ENCODE data around the gene IQCK. TPM values are rescaled to one million over a fixed set of nuclear protein-coding genes. Genes with fewer than 3 reads are reported as not detected.

Gene IQCK
- total and polyA plus RNA-seq, 2 experiments from 2014 or later, result 7.2 to 11.8 TPM

DNA sequence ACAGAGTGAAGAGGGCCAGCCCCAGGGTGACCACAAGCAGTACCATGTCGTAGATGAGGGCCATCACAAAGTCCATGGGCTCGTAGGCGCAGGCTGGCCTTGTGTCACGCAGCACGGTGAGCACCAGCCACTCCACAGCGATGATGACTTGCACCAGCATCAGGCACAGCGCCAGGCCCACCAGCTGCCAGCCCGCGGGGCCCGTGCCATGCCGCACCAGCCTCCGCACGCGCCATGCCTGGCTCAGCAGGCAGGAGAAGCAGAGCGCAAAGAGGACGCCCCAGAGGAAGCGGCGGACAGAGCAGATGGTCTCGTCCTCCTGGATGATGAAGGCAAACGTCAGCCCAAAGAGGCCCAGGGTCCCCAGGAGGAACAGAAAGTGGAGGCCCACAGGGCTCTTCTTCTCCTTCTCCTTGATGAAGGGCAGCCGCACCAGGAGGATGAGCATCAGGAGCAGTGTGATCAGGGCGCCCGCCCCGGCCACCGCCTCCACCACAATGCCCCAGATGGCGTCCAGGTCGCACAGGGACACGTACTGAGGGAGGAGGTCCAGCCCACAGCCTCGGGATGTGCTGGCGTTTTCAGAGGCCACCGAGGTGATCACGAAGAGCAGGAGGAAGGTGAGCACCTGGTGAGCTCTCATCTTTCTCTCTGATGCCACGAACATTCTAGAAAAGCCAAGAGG is 154.2 kb downstream of the IQCK start:
- Histone ChIP-seq H3K4me1 (ENCODE audit: insufficient read depth) (no peaks in the 10 kb centered on the region), H3K27ac (no peak overlapping the region), H3K36me3 (replicated peaks; ENCODE audit: insufficient read depth, low read depth) (no peaks in the 10 kb centered on the region), H3K9me2 (replicated peaks; ENCODE audit: insufficient read depth) (no peaks in the 10 kb centered on the region), H2AFZ (no peak overlapping the region), H3K9me3 (ENCODE audit: low read depth) (no peaks in the 10 kb centered on the region), H4K20me1 (ENCODE audit: insufficient read depth, poor library complexity, severe bottlenecking) (peaks cover 13% of the 10 kb centered on the region), H3K4me2 (no peak overlapping the region), H3K27me3 (no peaks in the 10 kb centered on the region), H3K4me3 (no peak overlapping the region), H3K79me2 (peaks cover 23% of the 10 kb centered on the region)
- 97% methylated on average over 33 of the region's 33 CpGs for WGBS (ENCODE audit: low lambda C conversion rate, missing lambda C conversion rate)
- TF ChIP-seq, protein P1, sequence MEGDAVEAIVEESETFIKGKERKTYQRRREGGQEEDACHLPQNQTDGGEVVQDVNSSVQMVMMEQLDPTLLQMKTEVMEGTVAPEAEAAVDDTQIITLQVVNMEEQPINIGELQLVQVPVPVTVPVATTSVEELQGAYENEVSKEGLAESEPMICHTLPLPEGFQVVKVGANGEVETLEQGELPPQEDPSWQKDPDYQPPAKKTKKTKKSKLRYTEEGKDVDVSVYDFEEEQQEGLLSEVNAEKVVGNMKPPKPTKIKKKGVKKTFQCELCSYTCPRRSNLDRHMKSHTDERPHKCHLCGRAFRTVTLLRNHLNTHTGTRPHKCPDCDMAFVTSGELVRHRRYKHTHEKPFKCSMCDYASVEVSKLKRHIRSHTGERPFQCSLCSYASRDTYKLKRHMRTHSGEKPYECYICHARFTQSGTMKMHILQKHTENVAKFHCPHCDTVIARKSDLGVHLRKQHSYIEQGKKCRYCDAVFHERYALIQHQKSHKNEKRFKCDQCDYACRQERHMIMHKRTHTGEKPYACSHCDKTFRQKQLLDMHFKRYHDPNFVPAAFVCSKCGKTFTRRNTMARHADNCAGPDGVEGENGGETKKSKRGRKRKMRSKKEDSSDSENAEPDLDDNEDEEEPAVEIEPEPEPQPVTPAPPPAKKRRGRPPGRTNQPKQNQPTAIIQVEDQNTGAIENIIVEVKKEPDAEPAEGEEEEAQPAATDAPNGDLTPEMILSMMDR (IDR thresholded peaks at IDR 0.05; ENCODE audit: poor library complexity), result no peak
- no peak for DNase-seq (ENCODE audit: low spot score)

DNA sequence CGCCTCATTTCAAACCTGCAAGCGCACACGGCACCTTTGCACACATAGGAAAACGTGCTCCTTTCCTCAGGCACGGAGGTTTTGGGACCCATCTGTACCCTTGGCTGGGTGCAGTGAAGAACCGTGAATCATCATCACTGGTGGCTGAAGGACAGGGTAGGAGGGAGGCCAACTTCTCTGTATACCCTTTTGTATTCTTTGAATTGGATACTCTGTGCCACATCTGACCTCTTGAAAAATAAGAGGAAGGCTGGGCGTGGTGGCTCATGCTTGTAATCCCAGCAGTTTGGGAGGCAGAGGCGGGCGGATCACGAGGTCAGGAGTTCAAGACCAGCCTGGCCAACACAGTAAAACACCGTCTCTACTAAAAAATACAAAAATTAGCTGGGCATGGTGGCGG is 154.9 kb downstream of the IQCK start:
- Histone ChIP-seq H3K79me2 (peaks cover 28% of the 10 kb centered on the region), H3K36me3 (replicated peaks; ENCODE audit: insufficient read depth, low read depth) (no peaks in the 10 kb centered on the region), H3K4me1 (ENCODE audit: insufficient read depth) (no peaks in the 10 kb centered on the region), H2AFZ (no peak overlapping the region), H3K9me2 (replicated peaks; ENCODE audit: insufficient read depth) (no peaks in the 10 kb centered on the region), H3K4me2 (no peak overlapping the region), H3K9me3 (ENCODE audit: low read depth) (no peaks in the 10 kb centered on the region), H3K27ac (no peak overlapping the region), H3K27me3 (no peaks in the 10 kb centered on the region), H4K20me1 (ENCODE audit: insufficient read depth, poor library complexity, severe bottlenecking) (peaks cover 13% of the 10 kb centered on the region), H3K4me3 (no peak overlapping the region)
- TF ChIP-seq, protein P1 (IDR thresholded peaks at IDR 0.05; ENCODE audit: poor library complexity), result no peak
- no peak for TF ChIP-seq EZH2 (IDR thresholded peaks at IDR 0.05; ENCODE audit: borderline replicate concordance)
- no peak for TF ChIP-seq EZH2phosphoT487 (IDR thresholded peaks at IDR 0.05; ENCODE audit: low read depth, severe bottlenecking, unreplicated experiment)
- 88% methylated on average over 12 of the region's 12 CpGs for WGBS (ENCODE audit: low lambda C conversion rate, missing lambda C conversion rate)
- no peak for DNase-seq (ENCODE audit: low spot score)

DNA sequence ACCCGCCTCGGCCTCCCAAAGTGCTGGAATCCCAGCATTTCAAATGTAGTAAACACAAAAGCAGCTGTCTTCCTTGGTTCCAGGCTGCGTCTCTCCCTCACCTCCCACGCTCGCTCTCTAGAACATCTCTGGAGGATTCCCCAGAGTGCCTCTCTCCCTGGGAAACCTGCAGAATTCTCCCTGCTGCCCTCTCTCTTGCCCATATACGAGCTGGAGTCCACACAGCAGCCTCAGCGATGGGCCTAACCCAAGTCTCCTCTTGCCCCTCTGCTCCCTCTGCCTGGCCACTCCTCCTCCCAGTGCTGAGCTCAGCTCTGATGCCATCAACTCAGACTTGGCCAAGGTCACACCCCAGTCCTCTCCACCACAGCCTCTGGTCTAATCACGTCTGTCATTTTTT is 156.0 kb downstream of the IQCK start:
- 94% methylated on average over 8 of the region's 8 CpGs for WGBS (ENCODE audit: low lambda C conversion rate, missing lambda C conversion rate)
- Histone ChIP-seq H4K20me1 (ENCODE audit: insufficient read depth, poor library complexity, severe bottlenecking) (peaks cover 19% of the 10 kb centered on the region), H3K27ac (no peak overlapping the region), H2AFZ (no peak overlapping the region), H3K4me2 (no peak overlapping the region), H3K36me3 (replicated peaks; ENCODE audit: insufficient read depth, low read depth) (no peaks in the 10 kb centered on the region), H3K27me3 (no peaks in the 10 kb centered on the region), H3K79me2 (peaks cover 39% of the 10 kb centered on the region), H3K9me3 (ENCODE audit: low read depth) (no peaks in the 10 kb centered on the region), H3K9me2 (replicated peaks; ENCODE audit: insufficient read depth) (no peaks in the 10 kb centered on the region), H3K4me3 (no peak overlapping the region), H3K4me1 (ENCODE audit: insufficient read depth) (peaks cover 2% of the 10 kb centered on the region)
- no peak for DNase-seq (ENCODE audit: low spot score)
- no peak for TF ChIP-seq EZH2phosphoT487 (IDR thresholded peaks at IDR 0.05; ENCODE audit: low read depth, severe bottlenecking, unreplicated experiment)

DNA sequence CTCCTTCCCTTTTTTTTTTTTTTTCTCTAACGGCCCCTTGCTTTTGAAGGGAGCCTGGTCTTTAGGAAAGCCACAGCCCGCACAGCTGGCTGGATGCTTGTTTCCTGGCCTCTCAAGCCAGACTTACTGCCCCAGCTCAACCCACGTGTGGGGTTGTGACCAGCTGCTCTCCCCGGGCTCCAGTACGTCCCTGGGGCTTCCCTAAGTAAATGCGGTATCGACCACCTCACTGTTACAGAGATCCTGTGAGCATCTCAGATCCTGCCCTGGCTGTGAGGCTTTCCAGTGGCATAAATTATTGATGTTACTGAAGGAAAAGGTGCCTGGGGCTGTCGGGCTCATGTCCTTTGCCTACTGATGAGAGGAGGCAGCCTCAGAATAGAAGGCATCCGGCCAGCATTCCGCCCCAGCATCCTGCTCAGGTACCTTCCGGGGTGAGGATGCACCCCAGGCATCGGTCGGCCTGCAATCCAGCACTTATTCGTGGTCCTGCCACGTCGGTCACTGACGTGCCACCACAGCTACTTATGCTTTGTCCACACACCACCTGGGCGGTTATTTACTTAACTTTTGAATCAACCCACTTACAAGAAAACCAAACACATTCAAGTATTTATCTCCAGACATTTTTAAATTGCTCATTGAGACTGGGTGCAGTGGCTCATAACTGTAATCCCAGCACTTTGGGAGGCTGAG is 156.9 kb downstream of the IQCK start:
- H4K20me1 ChIP-seq (ENCODE audit: insufficient read depth, poor library complexity, severe bottlenecking), result peaks cover 19% of the 10 kb centered on the region
- no peaks in the 10 kb centered on the region for H3K36me3 ChIP-seq (replicated peaks; ENCODE audit: insufficient read depth, low read depth)
- no peak for DNase-seq (ENCODE audit: low spot score)
- H3K4me2 ChIP-seq, result no peak overlapping the region
- H3K27me3 ChIP-seq, result no peaks in the 10 kb centered on the region
- no peak overlapping the region for H3K4me3 ChIP-seq
- peaks cover 44% of the 10 kb centered on the region for H3K79me2 ChIP-seq
- 81% methylated on average over 18 of the region's 18 CpGs for WGBS (ENCODE audit: low lambda C conversion rate, missing lambda C conversion rate)
- H3K9me2 ChIP-seq (replicated peaks; ENCODE audit: insufficient read depth), result no peaks in the 10 kb centered on the region
- no peak overlapping the region for H3K27ac ChIP-seq
- H2AFZ ChIP-seq, result no peak overlapping the region
- no peaks in the 10 kb centered on the region for H3K9me3 ChIP-seq (ENCODE audit: low read depth)
- TF ChIP-seq, protein P1 (IDR thresholded peaks at IDR 0.05; ENCODE audit: poor library complexity), result no peak
- TF ChIP-seq EZH2phosphoT487 (IDR thresholded peaks at IDR 0.05; ENCODE audit: low read depth, severe bottlenecking, unreplicated experiment), result no peak
- TF ChIP-seq EZH2 (IDR thresholded peaks at IDR 0.05; ENCODE audit: borderline replicate concordance), result no peak
- H3K4me1 ChIP-seq (ENCODE audit: insufficient read depth), result peaks cover 5% of the 10 kb centered on the region

Measured in hepatocyte (in vitro differentiated cells).